Right ventricle myocardium inferior (tissue), 1 donor: Measurements from ENCODE around the gene TMEM150C. TPM values are rescaled to one million over a fixed set of nuclear protein-coding genes. Genes with fewer than 3 reads are reported as not detected.

Source experiments
- ATAC-seq: fragments of 200-7000 bp; cut with Tn5 transposase; one replicate; pipeline ENCODE4 v1.9.1; 2020; ENCODE audit warnings: mild to moderate bottlenecking, moderate library complexity
- DNase-seq: peaks from one replicate; pipeline ENCODE4 v3.0.0; 2021; ENCODE audit errors: missing footprints
- intact Hi-C: fragments of 100-400 bp; cut with DNase I; formaldehyde crosslinking; loops from one replicate; pipeline ENCODE4 v1.11.0; 2022
- long read RNA-seq: library from polyadenylated mRNA; unstranded; transcript quantifications from one replicate; pipeline ENCODE4 v2.0.0, GENCODE V29; 2021
- total RNA-seq: library from RNA; stranded (reverse); fragmentation: NEBNext Ultra II Directional; extraction: Animal tissue kit (Norgen Biotek cat#: 25700); gene quantifications from one replicate; pipeline ENCODE4 v1.2.1, GENCODE V29; 2021
- donor health status: DM: no; HTN: yes; CAD: no; lungs with severe emphysema.

Gene TMEM150C
- 19.6 TPM for total RNA-seq
- long read RNA-seq, transcript TMEM150C-201 (8 exons, 1,990 nt) = major isoform, 12 of 17 reads
- long read RNA-seq, partial matches to known transcripts = 0 of 17 reads
- long read RNA-seq, other reads (novel, unspliced or antisense) = 3 of 17 reads

DNA sequence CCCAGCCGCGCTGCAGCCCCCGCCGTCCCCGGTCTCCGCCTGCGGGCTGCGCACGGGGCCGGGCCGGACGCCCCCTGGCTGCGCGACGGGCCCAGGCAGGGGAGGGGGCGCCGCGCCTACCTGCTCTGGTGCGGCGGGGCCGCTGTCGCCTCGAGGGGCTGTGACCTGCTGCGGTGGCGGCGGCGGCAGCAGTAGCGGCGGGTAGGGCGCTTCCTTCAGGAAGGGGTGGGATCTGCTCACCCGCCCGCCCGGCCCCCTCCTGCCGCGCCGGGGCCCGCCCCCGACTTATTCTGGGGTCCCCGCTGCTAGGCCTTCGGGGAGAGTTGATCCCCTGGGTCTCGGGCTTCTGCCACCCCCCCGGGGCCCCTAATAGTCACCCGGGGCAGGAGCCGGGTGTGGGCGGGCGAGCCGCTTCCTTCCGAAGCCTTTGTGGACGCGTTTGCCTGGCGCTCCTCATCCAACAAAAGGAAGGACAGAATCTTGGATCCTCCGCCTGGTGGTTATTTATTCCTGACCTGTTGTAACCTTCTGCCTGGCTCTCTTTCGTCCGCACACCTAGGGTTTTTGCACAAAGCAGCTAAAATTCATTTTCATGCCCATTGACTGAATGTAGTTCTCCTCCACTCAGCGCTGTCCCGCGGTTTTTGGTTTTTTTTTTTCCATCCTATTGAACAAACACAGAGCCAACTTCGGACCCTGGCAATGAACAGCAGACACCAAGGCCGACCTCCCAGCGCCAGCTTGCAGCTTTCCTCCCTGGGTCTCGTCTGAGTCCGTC, at the start of gene TMEM150C:
TMEM150C (minus strand) TSS at position 203 of the 778 bp plus-strand sequence. CDS start 57,331 bp downstream, outside the sequence.
- peak; percentile 79 for ATAC-seq
- intact Hi-C loops = no loop called here
- peak; percentile 79 for DNase-seq

DNA sequence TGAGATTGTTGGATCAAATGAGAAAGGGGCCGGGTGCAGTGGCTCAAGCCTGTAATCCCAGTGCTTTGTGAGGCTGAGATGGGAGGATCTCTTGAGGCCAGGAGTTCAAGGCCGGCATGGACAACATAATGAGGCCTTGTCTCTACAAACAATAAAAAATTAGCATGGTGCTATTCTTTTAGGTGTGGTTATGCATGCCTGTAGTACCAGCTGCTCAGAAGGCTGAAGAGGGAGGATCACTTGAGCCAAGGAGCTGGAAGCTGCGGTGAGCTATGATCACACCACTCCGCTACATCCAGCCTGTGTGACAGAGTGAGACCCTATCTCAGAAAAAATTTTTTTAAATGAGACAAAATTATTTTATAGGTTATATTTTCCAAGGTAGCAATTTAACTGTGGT, 49.7 kb upstream of the TMEM150C start:
- DNase-seq (no peak), ATAC-seq (no peak)
- intact Hi-C loops = no loop called here

DNA sequence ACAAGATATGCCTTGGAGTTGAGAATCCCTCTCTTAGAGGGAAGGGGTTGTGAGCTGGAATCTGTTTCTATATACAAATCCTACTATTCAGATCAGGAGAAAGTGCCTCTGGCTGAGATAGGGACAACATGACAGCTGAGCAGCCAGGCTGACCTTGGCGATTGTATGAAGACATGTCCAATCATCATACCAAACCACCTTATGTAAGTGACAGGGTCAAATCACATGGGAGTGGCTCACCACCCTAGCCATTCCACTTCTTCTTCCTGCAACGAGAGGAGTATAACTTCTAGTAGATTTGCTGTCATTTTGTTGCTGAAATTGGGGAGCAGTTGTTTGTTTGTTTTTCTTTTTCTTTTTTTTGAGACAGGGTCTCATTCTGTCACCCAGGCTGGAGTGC, 48.3 kb upstream of the TMEM150C start:
- intact Hi-C loops = no loop called here
- no peak for DNase-seq
- ATAC-seq = no peak

DNA sequence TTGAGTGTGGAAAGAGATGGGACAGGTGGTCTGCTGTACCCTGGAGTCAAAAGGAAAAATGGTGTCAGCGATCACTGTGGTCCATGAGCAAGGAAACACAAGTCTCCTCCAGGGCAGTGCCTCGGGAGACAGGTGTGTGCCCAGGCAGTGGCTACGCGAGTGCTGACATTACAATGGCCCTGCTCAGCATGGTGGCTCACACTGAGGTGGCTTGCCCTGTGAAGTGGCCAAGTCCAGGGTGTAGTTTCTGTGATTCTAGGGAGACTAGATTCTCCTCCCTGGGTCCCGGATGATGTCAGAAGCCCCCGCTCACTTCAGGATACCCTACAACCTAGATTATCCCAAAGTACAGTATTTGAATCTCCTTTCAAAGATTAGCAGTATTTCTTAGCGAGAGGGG, 44.8 kb upstream of the TMEM150C start:
- DNase-seq (no peak), ATAC-seq (no peak)
- intact Hi-C loops = no loop called here

DNA sequence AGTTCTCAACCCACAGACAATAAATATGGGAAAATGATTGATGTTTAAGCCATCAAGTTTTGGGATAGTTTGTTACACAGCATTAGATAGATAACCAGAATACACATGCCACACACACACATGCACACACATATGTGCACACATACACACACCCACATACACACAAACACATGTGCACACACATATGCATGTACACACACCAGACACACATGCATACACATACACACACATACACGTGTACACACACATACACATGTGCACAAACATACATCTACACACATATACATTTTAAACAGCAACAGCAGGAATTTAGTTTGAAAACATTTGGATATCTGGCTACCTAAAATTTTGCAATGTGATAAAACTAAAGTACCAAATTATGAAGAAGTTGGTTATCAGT, 42.7 kb upstream of the TMEM150C start:
- DNase-seq = no peak
- intact Hi-C loops = no loop called here
- ATAC-seq = no peak

DNA sequence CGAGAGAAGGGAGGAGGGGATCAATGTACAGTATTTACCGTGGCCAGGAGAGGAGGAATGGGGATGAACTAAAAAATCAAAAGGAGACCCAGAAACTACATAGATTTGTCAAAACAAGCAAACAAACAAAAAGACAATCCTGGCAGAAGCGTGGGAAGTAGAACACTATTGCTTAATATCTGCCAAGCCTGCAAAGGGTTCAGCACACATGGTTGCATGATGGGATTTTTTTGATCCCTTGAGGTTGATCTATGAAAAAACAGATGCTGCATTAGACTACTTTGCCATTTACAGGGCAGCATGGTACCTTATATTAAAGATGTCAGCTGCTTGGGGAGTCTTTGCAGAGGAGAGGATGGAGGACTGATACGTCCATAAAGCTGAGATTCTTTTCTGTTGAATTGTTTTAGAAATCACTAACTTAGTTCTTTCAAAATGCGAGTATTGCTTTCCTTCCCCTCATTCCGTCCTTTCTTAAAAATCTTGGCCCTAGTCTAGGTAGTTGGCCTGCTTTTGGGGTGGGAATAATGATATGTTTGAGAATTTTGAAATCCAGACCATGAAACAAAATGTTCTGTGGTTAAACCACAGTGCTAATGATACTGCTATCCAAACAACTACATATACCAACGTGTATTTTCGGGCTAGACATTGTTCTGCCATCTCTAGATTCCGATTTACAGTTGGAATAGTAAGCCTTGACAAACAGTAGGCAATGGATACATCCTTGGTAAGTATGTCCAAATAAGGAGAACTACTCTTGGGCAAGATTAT, 39.6 kb upstream of the TMEM150C start:
- peak; percentile 68 for ATAC-seq

DNA sequence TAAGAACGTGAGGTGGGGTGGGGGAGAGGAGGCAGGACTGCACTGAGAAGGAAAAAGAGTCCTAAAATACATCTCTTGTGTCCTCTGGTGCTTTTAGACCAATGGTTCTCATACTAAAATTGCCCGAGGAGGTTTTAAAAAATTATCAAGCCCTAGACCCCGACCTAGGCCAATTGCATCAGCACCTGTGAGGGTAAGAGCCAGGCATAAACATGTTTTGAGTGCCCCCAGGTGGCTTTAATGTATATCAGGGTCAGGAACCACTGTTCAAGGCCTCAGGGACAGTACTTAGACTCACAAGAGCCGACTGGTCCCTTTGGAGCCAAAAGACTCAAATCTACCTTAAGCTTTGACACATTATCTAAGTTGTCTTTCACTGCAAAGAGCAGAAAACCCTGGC, 37.5 kb upstream of the TMEM150C start:
- ATAC-seq (no peak), DNase-seq (no peak)
- intact Hi-C loops = no loop called here

More for the DNA sequence above, 39.6 kb upstream of the TMEM150C start:
- intact Hi-C loops = no loop called here
- DNase-seq = no peak

DNA sequence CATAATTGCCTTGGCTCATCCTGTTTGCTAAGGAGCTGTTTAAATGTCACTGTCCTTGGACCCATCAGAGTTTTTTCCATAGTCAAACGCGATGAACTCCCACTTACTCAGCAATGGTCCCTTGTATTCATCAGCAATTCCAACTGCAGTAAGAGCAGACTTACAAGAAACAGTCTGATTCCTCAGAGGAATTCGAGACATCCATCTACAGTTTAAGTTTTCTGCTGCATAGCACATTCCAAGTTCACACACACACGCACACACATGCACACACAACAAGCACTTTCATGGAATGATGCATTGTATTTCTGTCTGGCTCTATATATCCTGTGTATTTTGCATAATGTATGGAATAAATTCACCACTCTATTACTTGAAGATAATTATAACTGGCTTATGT, 32.7 kb upstream of the TMEM150C start:
- intact Hi-C loops = no loop called here
- no peak for DNase-seq
- no peak for ATAC-seq

DNA sequence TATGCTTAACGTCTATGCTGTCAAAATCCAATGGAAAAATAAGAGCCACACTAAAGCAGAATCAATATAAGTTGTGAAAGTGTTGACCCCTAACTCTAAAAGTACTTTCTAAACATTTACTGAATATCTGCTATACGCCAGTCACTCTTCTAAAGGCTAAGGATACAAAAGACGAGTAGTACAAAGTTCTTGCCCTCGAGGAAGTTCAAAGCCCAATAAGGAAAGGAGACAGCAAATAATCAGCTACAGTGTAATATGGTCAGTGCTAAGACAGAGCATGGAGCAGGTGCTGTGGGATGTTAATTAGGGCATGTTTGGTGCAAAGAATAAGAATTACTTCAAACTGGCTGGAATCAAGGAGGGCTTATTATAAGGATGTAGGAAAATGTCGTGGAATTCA, 31.6 kb upstream of the TMEM150C start:
- intact Hi-C loops = no loop called here
- ATAC-seq = no peak
- DNase-seq = no peak

DNA sequence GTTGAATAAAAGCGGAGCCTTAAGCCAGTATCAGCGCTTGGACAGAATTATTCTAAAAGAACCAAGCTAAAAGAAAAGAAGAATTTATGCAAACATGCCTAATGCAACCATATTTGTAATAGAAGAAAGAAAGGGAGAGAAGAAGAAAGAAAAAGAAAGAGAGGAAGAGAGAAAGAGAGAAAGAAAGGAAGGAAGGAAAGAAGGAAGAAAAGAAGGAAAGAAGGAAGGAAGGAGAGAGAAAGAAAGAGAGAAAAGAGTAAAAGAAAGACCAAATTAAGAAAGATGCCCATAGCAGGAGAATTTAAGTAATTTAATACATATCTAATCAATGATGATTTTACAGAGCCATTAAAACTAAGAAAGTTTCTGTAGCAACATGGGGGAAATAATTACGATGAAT, 30.9 kb upstream of the TMEM150C start:
- no peak for ATAC-seq
- intact Hi-C loops = no loop called here
- no peak for DNase-seq

DNA sequence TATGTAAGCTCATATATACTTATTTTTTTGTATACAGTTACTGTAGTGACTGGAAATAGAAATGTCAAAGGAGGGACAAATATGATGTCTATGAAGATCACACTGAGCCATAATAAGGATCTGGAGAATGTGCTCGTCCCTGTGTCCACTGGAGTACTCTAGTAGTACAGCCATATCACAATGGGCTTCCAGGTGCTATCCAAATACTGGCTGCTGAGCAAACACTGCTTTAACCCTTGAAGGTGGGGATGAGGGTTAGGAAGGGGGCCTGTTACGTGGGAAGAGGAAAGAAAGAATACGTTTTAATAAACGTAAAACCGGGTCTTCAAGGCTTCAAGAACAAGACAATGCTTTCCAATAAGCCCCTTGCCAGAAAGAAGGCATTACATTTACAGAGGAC, 29.8 kb upstream of the TMEM150C start:
- ATAC-seq = no peak
- DNase-seq = no peak
- intact Hi-C loops = no loop called here

DNA sequence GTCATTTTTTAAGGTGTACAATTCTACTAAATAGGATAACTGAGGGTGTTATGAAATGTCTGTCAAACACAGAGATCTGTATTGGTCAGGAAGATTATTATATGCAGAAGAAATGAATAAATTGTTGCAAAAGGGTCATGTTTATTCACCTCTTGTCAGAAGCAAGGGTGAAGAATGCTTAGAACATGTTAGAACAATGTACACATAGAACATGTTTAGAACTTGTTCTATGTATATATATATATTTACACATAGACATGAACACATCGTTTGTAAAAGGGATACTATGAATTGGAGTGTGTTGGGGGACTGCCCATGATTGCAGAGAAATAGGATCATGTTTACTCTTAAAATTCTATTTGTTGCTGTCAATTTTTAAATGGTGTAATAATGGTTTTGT, 28.0 kb upstream of the TMEM150C start:
- intact Hi-C loops = no loop called here
- ATAC-seq (no peak), DNase-seq (no peak)

DNA sequence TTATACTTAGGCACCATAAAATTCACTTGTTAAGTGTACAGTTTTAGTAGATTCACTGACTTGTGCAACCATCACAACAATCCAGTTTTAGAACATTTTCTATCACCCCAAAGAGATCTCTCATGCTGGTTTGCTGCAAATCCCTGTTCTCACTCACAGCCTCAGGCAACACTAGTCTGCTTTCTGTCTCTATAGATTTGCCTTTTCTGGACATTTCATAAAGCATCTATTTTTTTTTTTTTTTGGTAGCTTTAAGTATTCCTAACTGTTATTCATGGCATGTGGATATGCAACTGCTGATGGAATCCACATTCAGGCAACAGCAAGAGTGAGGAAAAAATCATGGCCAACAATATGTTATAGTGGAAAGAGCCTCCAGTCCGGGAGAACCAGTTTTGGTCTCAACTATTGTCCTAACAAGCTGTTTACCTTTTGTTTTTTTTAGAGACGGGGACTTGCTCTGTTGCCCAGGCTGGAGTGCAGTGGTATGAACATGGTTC, 27.0 kb upstream of the TMEM150C start:
- no peak for ATAC-seq
- no peak for DNase-seq
- intact Hi-C loops = no loop called here

DNA sequence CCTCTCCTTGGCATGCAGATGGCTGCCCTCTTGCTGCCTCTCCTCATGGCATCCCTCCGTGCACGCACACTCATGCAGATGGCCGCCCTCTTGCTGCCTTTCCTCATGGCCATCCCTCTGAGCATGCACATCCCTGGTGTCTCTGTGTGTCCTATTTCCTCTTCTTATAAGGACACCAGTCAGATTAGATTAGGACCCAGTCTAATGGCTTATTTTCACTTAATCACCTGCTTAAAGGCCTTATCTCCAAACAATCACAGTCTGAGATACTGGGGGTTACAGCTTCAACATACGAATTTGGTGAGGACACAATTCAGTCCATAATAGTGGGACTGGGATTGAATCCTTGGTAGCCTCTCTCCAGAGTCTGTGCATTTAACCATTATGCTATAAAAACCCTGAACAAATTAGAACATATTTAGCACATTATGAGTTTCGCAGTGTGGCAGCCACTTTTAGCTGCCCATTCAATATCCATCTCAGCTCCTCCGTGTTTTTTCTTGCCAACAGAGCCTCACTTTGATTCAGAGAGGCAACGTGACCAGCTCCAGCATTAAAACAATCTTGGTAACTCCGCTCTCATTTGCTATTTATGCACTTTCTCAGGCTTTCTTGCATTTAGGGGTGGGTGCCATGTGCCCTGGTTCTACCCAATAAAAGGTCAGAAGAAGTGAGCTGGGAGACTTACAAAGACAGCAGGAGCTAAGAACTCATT, 26.2 kb upstream of the TMEM150C start:
- ATAC-seq (no peak), DNase-seq (no peak)
- intact Hi-C loops = no loop called here

DNA sequence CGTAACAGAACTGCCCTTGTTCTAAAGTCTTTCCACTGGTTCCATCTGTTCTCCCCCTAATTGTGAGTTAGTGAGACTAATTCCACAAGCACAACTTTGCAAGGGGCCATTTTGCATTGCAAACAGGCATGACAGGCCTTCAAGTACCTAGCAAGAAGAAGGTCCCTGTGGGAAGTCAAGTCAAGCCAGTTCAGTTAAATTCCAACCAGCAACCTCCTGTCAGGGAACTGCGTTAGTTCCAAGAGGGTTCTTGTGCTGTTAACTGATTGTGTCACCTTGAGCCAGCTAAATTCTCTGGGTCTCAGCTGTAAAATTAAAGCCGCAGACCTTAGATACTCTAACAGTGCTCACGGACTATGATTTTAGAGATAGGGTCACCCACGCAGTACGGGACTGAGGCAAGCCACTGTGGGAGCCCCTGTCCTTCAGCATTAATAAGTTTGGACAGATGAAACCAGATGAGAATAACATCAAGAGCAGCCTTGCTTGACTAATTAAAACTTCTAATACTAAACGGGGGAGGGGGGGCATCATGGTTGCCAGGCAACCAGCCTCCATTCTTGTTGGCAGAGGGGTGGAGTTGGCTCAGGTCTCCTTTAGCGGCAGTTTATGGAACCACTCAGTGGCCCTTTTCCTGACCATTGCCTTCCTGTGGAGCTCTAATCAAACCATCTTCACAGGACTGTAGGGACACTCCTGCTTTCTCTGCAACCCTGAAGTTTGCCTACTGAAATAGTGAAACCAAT, 24.1 kb upstream of the TMEM150C start:
- ATAC-seq = no peak

DNA sequence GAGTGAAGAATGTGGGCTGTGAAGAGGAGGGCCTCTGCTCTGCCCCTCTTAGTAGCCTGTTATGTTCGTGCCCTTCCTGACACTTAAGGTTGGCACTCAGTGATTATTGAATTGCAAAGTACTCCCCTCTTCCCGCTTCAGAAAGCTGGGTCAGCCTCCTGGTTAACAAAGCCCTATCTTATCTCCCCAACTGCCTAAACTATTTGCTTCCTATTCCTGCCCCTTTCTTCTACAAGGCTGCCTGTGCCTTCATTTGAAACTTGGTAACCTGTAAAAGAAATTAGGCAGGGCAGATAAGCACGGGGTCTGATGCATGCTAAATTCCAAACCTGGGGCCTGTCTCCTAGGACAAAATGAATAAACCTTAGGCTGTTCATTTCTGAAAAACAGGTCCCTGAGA, 23.1 kb upstream of the TMEM150C start:
- ATAC-seq (no peak), DNase-seq (no peak)
- intact Hi-C loops = no loop called here

More for the DNA sequence above, 24.1 kb upstream of the TMEM150C start:
- intact Hi-C loops = no loop called here
- DNase-seq = no peak

DNA sequence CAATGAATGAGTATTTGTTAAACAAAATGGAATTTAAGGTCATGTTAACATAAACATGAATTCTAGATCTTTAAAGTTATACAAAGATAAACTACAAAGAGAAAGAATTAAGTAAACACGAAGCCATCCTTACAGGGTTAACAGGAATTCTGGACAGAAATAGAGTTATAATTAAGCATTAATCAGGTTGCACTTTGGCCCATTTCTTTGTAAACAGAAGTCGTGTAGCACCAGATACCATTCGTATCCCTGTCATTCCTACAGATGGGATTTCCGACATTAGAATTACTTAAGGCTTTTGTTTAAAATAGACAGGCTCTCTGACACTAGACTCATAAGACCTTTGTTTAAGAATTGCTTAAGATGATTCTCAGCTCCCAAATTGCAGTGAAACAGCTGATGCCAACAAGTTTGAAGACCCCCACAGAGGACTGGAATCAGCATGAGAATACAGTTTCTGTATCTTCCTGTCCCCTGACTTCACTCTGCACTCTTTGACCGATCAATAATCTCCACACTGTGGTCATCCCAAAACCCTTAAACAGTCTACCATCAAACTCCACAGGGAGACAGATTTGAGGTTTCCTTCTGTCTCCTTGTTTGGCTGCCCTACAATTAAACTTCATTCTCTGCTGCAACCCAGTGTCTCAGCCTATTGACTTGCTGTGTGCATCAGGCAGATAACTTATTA, 22.3 kb upstream of the TMEM150C start:
- ATAC-seq (no peak), DNase-seq (no peak)
- intact Hi-C loops = no loop called here

DNA sequence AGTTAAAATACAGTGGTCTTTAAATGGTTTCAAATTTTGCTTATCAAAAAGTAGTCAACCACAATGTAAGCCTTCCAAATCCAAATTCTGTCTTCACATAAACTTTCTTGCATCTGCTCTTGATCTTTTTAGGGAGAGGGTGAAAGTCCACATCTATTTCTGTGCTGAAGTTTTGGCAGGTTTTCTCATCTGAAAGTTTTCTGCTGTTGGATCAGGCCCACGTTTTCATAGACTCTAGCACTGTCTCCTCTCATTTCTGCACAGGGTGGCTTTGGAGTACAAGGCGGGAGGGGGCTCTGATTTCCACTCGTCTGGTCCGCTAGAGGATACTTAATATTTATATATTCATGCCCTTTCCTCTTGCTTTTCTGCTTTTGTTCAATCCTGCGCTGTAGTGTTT, 18.1 kb upstream of the TMEM150C start:
- DNase-seq (no peak), ATAC-seq (no peak)
- intact Hi-C loops = no loop called here
